ENCODE data around the gene ABCA12. TPM values are rescaled to one million over a fixed set of nuclear protein-coding genes. Genes with fewer than 3 reads are reported as not detected.

The ABCA12 gene
- total RNA-seq, 1 experiment from 2014 or later: 1.3 TPM

Other genes starting within 250 kb of the ABCA12 start
- gene ATIC, start 173.4 kb upstream of the ABCA12 start, total RNA-seq (2021; ENCODE audit: unreplicated experiment): 173 TPM

Data from HCT116 (cell line).